ENCODE measurements around the gene IDH3A. TPM values are rescaled to one million over a fixed set of nuclear protein-coding genes. Genes with fewer than 3 reads are reported as not detected.

IDH3A gene
- total RNA-seq, 1 experiment from 2014 or later: 40.2 TPM

GRCh38 chr15:78220713-78221112 is 71.6 kb downstream of the IDH3A start:
- Histone ChIP-seq H3K27ac (ENCODE audit: insufficient read length, low read depth, low read length) (no peak overlapping the region), H3K9ac (ENCODE audit: extremely low read depth, insufficient read length, low read length) (no peak overlapping the region), H2BK12ac (ENCODE audit: insufficient read length, low read depth, low read length) (no peak overlapping the region), H3K4me1 (ENCODE audit: insufficient read depth, low read length) (no peaks in the 10 kb centered on the region), H2BK5ac (ENCODE audit: insufficient read length, low read length) (no peak overlapping the region), H2BK20ac (ENCODE audit: low read depth, low read length, poor library complexity, severe bottlenecking) (no peak overlapping the region), H3K27me3 (ENCODE audit: insufficient read depth, low read length) (no peaks in the 10 kb centered on the region), H2BK120ac (ENCODE audit: low read depth, low read length, poor library complexity, severe bottlenecking) (no peak overlapping the region), H3K79me1 (ENCODE audit: insufficient read depth, low read depth, low read length, poor library complexity, severe bottlenecking) (no peaks in the 10 kb centered on the region), H3K18ac (ENCODE audit: insufficient read length, low read depth, low read length) (no peak overlapping the region), H3K14ac (ENCODE audit: insufficient read depth, low read length) (no peak overlapping the region), H3K56ac (ENCODE audit: insufficient read length, low read depth, low read length) (no peak overlapping the region), H3K23ac (ENCODE audit: insufficient read length, low read depth, low read length) (no peak overlapping the region), H4K91ac (ENCODE audit: insufficient read length, low read depth, low read length) (no peak overlapping the region), H4K5ac (ENCODE audit: insufficient read length, low read depth, low read length) (no peak overlapping the region), H4K20me1 (ENCODE audit: control insufficient read depth, insufficient read depth, insufficient read length) (no peaks in the 10 kb centered on the region), H3K9me3 (ENCODE audit: control insufficient read depth, low read depth, low read length) (no peaks in the 10 kb centered on the region), H3T11ph (ENCODE audit: low read length) (no peak overlapping the region), H2AK5ac (ENCODE audit: insufficient read length, low read length) (no peak overlapping the region), H2BK15ac (ENCODE audit: low read depth, low read length) (no peak overlapping the region), H3K79me2 (ENCODE audit: insufficient read depth, low read length) (no peaks in the 10 kb centered on the region), H3K23me2 (ENCODE audit: insufficient read length, low read depth, low read length, poor library complexity, severe bottlenecking) (no peaks in the 10 kb centered on the region), H3K4me2 (ENCODE audit: insufficient read depth, insufficient read length, low read length) (no peak overlapping the region), H3K4ac (ENCODE audit: low read depth, low read length) (no peak overlapping the region), H4K8ac (replicated peaks; ENCODE audit: insufficient read length, low read depth, low read length) (no peak overlapping the region), H2AFZ (ENCODE audit: low read length) (no peak overlapping the region)
- Mint-ChIP-seq H3K27me3 (ENCODE audit: low read depth) (no peaks in the 10 kb centered on the region), H3K36me3 (ENCODE audit: insufficient read depth in 1 of 3, low read depth in 3 of 3) (peaks cover 0 to 6% (median 1%) of the 10 kb centered on the region in 3 experiments; a peak in 4 of 7 replicates), H3K4me1 (peaks cover 4 to 6% of the 10 kb centered on the region in 2 experiments), H3K27ac (no peak overlapping the region), H3K9me3 (peaks cover 4 to 5% of the 10 kb centered on the region in 2 experiments; a peak in 4 of 5 replicates), H3K4me3 (no peak overlapping the region)
- DNase-seq: no peak
- TF ChIP-seq, protein P1, sequence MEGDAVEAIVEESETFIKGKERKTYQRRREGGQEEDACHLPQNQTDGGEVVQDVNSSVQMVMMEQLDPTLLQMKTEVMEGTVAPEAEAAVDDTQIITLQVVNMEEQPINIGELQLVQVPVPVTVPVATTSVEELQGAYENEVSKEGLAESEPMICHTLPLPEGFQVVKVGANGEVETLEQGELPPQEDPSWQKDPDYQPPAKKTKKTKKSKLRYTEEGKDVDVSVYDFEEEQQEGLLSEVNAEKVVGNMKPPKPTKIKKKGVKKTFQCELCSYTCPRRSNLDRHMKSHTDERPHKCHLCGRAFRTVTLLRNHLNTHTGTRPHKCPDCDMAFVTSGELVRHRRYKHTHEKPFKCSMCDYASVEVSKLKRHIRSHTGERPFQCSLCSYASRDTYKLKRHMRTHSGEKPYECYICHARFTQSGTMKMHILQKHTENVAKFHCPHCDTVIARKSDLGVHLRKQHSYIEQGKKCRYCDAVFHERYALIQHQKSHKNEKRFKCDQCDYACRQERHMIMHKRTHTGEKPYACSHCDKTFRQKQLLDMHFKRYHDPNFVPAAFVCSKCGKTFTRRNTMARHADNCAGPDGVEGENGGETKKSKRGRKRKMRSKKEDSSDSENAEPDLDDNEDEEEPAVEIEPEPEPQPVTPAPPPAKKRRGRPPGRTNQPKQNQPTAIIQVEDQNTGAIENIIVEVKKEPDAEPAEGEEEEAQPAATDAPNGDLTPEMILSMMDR (conservative IDR thresholded peaks at IDR 0.05): no peak
- no CpG with 5 or more reads among the region's 1 CpG for WGBS (ENCODE audit: extremely low coverage, insufficient read length, low lambda C conversion rate)

Other genes starting within 250 kb of the IDH3A start
- gene TBC1D2B, start 71.7 kb upstream of the IDH3A start, total RNA-seq (2021): 16.0 and 17.6 TPM in 2 replicates
- not detected in 2 replicates for gene SH2D7, start 56.8 kb upstream of the IDH3A start, total RNA-seq (2021)
- 37.1 and 43.2 TPM in 2 replicates for gene CIB2, start 17.9 kb upstream of the IDH3A start, total RNA-seq (2021)
- gene ACSBG1, start 85.2 kb downstream of the IDH3A start, total RNA-seq (2021): 2.2 and 3.2 TPM in 2 replicates
- 0.13 and 0.35 TPM in 2 replicates for gene DNAJA4, start 115.2 kb downstream of the IDH3A start, total RNA-seq (2021)
- 43.8 and 45.6 TPM in 2 replicates for gene SKIC8, start 150.2 kb downstream of the IDH3A start, total RNA-seq (2021)
- 93.0 and 93.1 TPM in 2 replicates for gene CRABP1, start 191.0 kb downstream of the IDH3A start, total RNA-seq (2021)